Spinal cord (tissue), 10 donors: ENCODE results near the gene SNED1. TPM values are rescaled to one million over a fixed set of nuclear protein-coding genes. Genes with fewer than 3 reads are reported as not detected.

Experiments used
- DNase-seq, 6 donors: peaks; one replicate each; pipeline versions ENCODE4 v3.0.0 to v3.0.0-alpha.2; 2013 to 2015; ENCODE audit warnings: low spot score in 6 of 6, low read depth in 4 of 6
- H3K27ac ChIP-seq: one replicate; pipeline ENCODE4 v1.5.1; 2013; ENCODE audit warnings: low read depth, low read length, control low read depth
- H3K27me3 ChIP-seq: one replicate; pipeline ENCODE4 v1.6.1; 2013; ENCODE audit warnings: low read length; ENCODE audit not compliant: control insufficient read depth, insufficient read depth
- H3K36me3 ChIP-seq: one replicate; pipeline ENCODE4 v1.6.1; 2013; ENCODE audit warnings: low read length; ENCODE audit not compliant: control insufficient read depth, insufficient read depth
- H3K4me1 ChIP-seq: one replicate; pipeline ENCODE4 v1.6.1; 2013; ENCODE audit warnings: low read length; ENCODE audit not compliant: control insufficient read depth, insufficient read depth
- H3K4me3 ChIP-seq: one replicate; pipeline ENCODE4 v1.5.1; 2013; ENCODE audit warnings: low read depth, low read length, control low read depth
- H3K9me3 ChIP-seq: one replicate; pipeline ENCODE4 v1.6.1; 2013; ENCODE audit warnings: low read length; ENCODE audit not compliant: control insufficient read depth, insufficient read depth
- WGBS: methylation state at CpG from one replicate; pipeline ENCODE4 v1.1.5; 2013; ENCODE audit warnings: missing lambda C conversion rate; ENCODE audit not compliant: insufficient coverage; 5-methylcytosine and 5-hydroxymethylcytosine counted together
- polyA plus RNA-seq, 2 donors: library from polyadenylated mRNA; unstranded; fragments of 120-200 nt; gene quantifications; one replicate each; pipeline ENCODE4 v1.2.1, GENCODE V29; 2013; ENCODE audit not compliant: insufficient read length in 2 of 2
- total RNA-seq, 2 donors: library from RNA; depleted of rRNA in 1 of 2; stranded (reverse); fragments of 120-200 nt in 1 of 2; fragments of >200 nt in 1 of 2; gene quantifications; one replicate each; pipeline versions ENCODE4 v1.2.3 to v1.2.4, GENCODE V29; 2013 to 2014
- donor health status: healthy.

Gene SNED1
- total and polyA plus RNA-seq, 4 donors: 6.0 to 93.7 (median 26.7) TPM

DNA sequence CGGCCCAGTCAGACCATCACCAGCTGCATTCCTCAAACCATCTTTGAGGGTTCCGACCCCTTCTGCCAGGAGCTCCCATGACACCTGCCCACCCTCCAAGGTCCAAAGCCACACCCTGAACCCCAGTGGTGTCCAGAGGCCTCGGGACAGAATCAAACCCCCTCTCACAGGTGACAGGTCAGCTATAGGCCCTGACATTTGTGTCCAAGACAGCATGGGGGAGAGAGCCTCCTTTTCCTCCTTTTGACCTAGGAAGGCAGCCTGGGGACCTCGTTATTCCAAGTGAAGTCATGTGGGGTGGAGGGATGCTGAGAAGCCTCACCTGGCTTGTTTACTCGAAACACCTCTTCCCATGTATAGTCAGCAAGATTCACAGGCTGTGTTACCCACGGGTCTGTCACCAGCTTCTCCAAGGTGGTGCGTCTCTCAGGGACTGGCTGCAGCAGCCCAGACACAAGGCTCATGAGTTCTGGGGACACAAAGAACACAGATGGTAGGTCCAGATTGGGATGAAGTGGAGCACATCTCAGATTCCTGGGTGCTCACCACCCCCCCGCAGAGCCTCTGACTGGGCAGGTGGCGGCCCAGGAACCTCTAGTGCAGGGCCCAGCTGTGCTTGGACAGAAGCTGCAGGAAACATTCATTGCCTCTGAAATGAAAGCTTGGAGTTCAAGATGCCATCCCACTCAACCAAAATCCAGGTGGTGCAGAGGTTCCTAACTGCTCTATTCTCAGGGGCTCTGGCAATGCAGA is 108.8 kb downstream of the SNED1 start:
- no peak overlapping the region for H3K27ac ChIP-seq
- H3K36me3 ChIP-seq: peaks cover 51% of the 10 kb centered on the region
- 99% methylated on average over 7 of the region's 9 CpGs for WGBS
- H3K9me3 ChIP-seq: no peaks in the 10 kb centered on the region
- peaks cover 5% of the 10 kb centered on the region for H3K4me1 ChIP-seq
- no peaks in the 10 kb centered on the region for H3K27me3 ChIP-seq
- H3K4me3 ChIP-seq: no peak overlapping the region
- no peak for DNase-seq

DNA sequence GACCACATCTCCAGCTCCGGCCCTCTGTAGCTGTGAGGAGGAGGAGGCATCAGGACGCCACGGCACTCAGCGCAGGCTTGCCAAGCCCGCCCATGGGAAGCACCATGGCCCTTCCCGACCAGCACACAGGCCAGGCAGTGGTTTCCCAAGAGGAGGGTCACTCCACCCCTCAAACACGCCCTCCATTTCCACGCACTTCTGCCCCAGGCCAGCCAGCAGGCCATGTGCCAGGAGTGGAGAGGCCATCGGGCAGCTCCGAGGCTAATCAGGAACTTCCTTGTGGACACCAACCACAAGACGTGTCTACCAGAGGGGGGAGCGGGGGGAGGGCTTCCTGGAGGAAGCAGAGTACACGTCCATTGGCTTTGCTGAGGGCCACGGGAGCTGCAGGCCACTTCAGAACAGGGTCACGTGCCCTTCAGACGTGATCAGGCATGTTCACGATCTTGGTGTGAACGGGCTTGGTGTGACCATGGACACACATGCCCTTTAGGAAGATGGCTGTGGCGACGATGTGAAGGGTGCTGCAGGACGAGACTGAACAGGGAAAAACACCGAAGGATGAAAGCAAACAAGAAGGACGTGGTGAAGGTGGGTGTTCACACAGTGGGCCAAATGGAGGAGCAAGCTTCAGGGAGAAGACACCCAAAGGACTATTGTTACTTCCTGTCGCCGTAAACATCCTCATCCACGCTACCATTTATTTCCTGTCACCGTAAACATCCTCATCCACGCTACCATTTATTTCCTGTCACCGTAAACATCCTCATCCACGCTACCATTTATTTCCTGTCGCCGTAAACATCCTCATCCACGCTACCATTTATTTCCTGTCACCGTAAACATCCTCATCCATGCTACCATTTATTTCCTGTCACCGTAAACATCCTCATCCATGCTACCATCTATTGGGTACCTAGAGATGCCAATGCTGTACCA is 110.1 kb downstream of the SNED1 start:
- no peaks in the 10 kb centered on the region for H3K27me3 ChIP-seq
- no peak overlapping the region for H3K27ac ChIP-seq
- H3K4me3 ChIP-seq: no peak overlapping the region
- H3K4me1 ChIP-seq: no peaks in the 10 kb centered on the region
- DNase-seq: no peak
- H3K9me3 ChIP-seq: no peaks in the 10 kb centered on the region
- peaks cover 52% of the 10 kb centered on the region for H3K36me3 ChIP-seq
- 93% methylated on average over 27 of the region's 35 CpGs for WGBS

GRCh38 chr2:241109210-241110088 is 111.0 kb downstream of the SNED1 start:
- DNase-seq: no peak
- Histone ChIP-seq H3K27ac (no peak overlapping the region), H3K36me3 (peaks cover 54% of the 10 kb centered on the region), H3K4me1 (no peaks in the 10 kb centered on the region), H3K4me3 (no peak overlapping the region), H3K27me3 (no peaks in the 10 kb centered on the region), H3K9me3 (no peaks in the 10 kb centered on the region)
- whole genome bisulfite sequencing: 97% methylated on average over 9 of the region's 14 CpGs

- Histone ChIP-seq H3K4me3 (no peak overlapping the region), H3K36me3 (peaks cover 57% of the 10 kb centered on the region), H3K27me3 (no peaks in the 10 kb centered on the region), H3K4me1 (no peaks in the 10 kb centered on the region), H3K27ac (no peak overlapping the region), H3K9me3 (no peaks in the 10 kb centered on the region)
- DNase-seq: no peak
- WGBS: 87% methylated on average over 9 of the region's 9 CpGs
These were observed 111.7 kb downstream of the SNED1 start for GRCh38 chr2:241110089-241110606.

DNA sequence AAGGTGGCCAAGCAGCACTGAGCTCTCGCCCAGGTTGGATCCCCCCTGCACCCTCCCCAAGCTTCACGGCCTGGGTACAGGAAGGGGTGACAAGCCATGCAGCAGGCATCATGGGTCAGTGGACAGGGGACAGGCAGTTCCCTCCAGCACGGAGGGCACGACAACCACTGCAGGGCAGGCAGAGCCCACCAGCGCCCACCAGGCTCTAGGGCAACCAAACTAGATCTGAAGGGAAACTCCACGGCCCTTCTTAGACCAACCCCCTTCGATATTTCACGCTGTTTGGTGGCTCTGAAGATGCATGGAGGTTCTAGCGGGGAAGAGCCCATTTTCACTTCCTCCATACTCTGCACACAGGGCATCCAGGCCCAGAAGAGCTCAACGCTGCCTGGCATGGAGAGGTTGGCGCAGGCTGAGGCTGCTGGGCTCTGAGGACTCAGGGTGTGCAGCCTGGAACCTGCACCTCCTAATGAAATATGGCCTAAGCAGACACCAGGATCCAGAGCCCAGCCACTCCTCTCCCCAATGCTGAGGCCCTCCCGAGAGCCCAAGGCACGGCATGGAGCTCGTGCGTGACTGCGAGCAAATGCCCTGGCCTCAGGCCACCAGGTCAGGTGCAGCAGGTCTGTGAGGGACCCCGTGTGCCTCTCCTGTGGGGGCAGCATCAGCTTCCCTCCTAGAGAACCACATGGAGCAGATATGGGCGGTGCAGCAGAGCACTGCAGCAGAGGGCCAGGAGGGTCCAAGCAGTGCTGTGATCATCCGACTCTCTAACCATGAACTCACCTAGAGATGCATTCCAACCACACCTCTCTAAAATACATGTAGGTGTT is 112.4 kb downstream of the SNED1 start:
- H3K4me3 ChIP-seq: no peak overlapping the region
- no peaks in the 10 kb centered on the region for H3K9me3 ChIP-seq
- peaks cover 60% of the 10 kb centered on the region for H3K36me3 ChIP-seq
- no peaks in the 10 kb centered on the region for H3K4me1 ChIP-seq
- no peak for DNase-seq
- 89% methylated on average over 18 of the region's 19 CpGs for WGBS
- H3K27ac ChIP-seq: no peak overlapping the region
- no peaks in the 10 kb centered on the region for H3K27me3 ChIP-seq

DNA sequence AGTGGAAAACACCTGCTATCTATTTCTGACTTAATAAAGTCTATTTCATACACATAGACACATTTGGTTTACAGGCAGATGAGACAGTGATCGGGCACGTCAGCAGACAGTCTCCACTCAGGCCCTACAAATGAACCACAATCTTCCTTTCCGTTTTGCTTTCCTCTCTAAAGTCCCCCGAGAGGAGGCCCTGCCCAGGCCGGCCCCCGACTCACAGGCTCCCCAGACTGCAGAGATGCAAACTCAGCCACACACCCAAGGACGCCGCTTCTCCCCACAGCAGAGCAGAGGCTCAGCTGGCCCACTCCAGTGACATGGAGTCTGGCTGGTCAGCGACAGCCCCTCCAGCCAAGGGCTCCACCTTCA is 113.0 kb downstream of the SNED1 start:
- Histone ChIP-seq H3K36me3 (peaks cover 65% of the 10 kb centered on the region), H3K9me3 (no peaks in the 10 kb centered on the region), H3K27ac (no peak overlapping the region), H3K27me3 (no peaks in the 10 kb centered on the region), H3K4me3 (no peak overlapping the region), H3K4me1 (no peaks in the 10 kb centered on the region)
- WGBS: 88% methylated on average over 9 of the region's 9 CpGs
- DNase-seq: no peak

DNA sequence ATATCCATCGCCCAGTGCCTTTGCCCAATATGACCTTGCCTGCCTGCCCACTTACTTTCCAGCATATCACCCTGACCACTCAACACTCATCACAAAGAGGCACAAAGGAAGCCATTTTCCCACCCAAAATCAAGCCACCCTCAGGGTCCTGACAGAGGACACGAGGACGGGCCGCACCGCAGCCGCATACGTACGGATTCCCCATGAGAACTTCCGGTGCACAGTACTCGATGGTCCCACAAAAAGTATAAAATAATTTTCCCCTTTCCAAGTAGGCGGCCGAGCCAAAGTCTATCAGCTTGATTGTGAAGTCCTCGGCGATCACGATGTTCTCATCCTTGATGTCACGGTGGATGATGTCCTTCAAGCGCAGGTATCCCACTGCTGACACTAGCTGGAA is 113.6 kb downstream of the SNED1 start:
- no peak overlapping the region for H3K27ac ChIP-seq

GRCh38 chr2:241112592-241112991 is 114.2 kb downstream of the SNED1 start:
- no peak overlapping the region for H3K27ac ChIP-seq
- no peak overlapping the region for H3K4me3 ChIP-seq
- DNase-seq: no peak
- H3K4me1 ChIP-seq: no peaks in the 10 kb centered on the region
- H3K27me3 ChIP-seq: no peaks in the 10 kb centered on the region
- no peaks in the 10 kb centered on the region for H3K9me3 ChIP-seq
- WGBS: 95% methylated on average over 7 of the region's 8 CpGs
- H3K36me3 ChIP-seq: peaks cover 63% of the 10 kb centered on the region

More for the DNA sequence above, 113.6 kb downstream of the SNED1 start:
- H3K9me3 ChIP-seq: no peaks in the 10 kb centered on the region
- H3K27me3 ChIP-seq: no peaks in the 10 kb centered on the region
- no peak for DNase-seq
- peaks cover 65% of the 10 kb centered on the region for H3K36me3 ChIP-seq
- H3K4me1 ChIP-seq: no peaks in the 10 kb centered on the region
- 88% methylated on average over 14 of the region's 17 CpGs for WGBS
- no peak overlapping the region for H3K4me3 ChIP-seq
